SK-MEL-5 (cell line): ENCODE results near the gene SIGLEC12. TPM values are rescaled to one million over a fixed set of nuclear protein-coding genes. Genes with fewer than 3 reads are reported as not detected.
A peak's percentile ranks its signal among the peaks of the same experiment; 100 is the strongest.

Experiments used
- DNase-seq: peaks from one replicate; pipeline ENCODE4 v3.0.0-alpha.2; 2016; ENCODE audit warnings: low read depth, low spot score
- in situ Hi-C: cut with HindIII; loops from 2 replicates; pipeline ENCODE4 v1.10.0; 2016; ENCODE audit warnings: low sequenced_read_pairs, high pct_unique_total_duplicates, low pct_unique_long_range_greater_than_20kb
- total RNA-seq: library from RNA; depleted of rRNA; stranded (reverse); fragments of >200 nt; shearing (Covaris generic); gene quantifications from 2 replicates; pipeline ENCODE4 v1.2.3, GENCODE V29; 2014

The SIGLEC12 gene
- total RNA-seq, 1 experiment from 2014 or later, result not detected

DNA sequence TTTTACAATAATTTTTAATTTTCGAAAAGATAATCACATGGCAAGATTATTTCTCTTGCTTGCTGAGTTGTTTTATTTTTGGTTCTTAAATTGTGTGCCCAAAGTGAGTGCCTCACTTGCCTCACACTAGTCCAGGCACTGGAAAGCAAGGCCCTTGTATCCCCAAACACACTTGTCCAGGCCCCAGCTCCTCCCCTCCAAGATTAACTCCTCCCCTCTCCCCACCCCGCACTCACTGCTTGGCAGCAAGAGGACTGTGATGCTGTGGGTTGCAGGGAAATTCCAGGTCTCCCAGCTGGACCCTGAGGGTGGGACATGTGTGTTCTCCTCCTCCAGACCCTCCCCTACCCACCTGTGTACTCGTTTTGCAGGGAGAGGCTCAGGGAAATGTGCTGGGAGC lies 3.9 kb downstream of the SIGLEC12 start:
- in situ Hi-C loops, result no loop called here
- no peak for DNase-seq

DNA sequence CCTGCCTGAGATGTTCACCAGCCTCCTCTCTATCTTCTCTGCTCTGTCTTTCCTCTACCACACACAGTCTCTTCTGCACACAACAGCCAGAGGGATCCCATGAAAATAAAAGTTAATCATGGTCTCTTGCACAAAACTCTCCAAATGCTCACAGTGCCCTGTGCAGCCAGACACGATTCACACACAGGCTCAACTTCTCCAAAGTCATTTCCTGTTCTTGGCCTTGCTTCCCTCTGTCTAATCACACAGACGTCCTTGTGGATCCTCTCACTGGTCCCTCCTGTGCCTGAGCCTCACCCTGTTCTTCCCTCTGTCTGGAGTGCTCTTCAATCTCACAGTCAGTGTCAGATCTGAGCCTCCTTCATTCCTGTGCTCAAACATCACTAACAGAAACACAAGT lies 7.8 kb downstream of the SIGLEC12 start:
- in situ Hi-C loops, result no loop called here
- no peak for DNase-seq

DNA sequence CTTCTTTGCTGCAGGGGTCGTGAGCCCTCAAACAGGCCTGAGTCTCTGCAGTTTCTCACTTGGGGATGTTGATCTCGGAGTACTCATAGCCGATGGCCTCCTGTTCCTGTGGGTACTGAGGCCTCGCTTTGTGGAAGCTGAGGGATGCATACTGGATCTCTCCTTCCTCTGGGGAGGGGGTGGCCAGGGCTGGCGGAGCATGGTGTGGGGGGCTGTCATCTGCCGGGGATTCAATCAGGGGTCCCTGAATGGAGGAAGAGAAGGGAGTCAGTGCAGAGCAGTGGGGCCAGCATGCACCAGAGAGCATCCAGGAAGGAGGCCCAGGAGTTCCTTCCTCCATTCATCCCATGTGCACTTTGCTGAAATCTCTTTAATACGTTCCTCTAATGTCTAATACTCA lies 10.0 kb downstream of the SIGLEC12 start:
- in situ Hi-C loops, result no loop called here
- no peak for DNase-seq

DNA sequence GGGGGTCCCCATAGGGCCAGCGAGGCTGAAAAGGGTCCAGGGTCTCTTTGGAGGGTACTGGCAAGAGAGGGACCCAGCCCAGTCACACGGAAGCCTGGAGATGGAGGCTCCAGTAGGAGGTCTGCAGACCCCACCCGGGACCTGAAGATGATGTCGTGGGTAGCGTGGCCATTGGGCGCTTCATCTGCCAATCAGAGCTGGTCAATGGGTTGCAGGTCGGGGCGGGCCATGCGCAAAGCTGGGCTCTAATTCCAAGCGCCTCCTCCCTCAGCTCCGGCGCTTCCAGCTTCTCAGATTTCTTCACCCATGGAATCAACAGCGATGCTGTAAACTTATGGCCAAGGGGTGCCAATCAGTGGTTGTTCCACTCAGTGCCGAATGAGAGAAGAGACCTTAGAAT lies 10.9 kb downstream of the SIGLEC12 start:
- in situ Hi-C loops, result no loop called here
- no peak for DNase-seq

DNA sequence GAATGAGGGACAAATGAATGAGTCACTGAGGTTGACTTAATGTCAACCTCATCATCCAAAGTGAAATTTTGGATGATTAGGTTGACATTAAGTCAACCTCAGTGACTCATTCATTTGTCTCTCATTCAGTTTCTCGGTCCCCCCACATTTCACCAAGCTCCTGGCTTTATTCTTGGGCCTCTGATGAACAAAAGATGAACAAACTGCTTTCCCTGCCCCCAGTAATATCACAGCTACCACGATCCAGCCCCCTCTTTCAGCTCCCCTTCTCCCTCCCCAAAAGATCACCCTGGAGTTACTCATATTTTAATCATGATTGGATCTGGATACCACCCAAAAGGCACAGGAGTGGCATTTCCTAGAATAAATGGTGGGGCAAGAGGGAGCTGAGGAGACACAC lies 12.5 kb downstream of the SIGLEC12 start:
- no peak for DNase-seq
- in situ Hi-C loops, result no loop called here

DNA sequence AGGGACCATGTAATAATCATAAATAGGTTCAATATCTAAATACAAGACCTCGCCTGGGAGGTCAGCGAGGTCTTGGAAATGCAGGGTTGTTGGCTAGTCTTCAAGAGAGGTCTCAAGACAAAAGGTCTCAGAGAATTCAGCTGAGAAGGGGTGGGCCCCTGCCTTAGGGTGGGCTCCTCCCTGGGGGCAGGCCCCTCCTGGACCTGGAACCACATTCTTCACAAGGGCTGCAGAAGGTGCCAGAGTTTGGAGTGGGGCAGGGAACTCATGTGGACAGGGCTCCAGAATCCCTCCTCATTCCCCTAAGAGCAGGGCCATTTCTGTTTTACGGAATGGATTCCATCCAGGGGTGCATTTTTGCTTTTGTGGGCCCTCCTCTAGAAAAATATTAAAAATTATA lies 13.1 kb downstream of the SIGLEC12 start:
- in situ Hi-C loops, result no loop called here

DNA sequence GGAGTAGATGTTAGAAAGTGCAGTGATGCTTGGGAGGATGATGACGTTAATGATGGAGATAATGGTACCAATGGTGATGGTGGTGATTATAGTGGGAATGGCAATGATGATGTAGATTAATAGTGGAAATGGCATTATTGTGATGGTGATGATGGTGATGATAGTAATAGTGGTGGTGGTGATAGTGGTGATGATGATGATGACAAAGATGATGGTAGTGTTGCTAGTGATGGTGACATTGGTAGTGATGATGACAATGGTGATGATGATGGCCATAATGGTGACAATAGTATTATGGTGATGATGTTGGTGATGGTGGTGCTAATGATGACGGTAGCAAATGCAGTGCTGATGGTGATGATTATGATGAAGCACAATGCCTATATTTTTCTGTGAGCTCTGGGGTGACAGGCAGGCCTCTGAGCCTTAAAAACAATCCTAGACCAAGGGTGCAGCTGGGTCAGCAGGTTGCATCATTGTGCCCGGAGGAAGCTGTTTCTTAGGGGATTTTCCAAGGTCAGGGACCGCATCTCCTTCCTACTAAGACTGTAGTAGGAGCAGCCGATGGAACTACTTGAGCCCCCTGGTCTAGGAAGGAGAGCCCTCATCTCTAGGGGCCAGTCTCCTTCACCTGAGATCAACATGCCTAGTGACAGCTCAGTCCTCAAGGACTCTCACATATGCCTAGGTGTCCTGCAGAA lies 15.5 kb downstream of the SIGLEC12 start:
- DNase-seq, result no peak
- in situ Hi-C loops, result no loop called here

More for the DNA sequence above, 13.1 kb downstream of the SIGLEC12 start:
- no peak for DNase-seq

DNA sequence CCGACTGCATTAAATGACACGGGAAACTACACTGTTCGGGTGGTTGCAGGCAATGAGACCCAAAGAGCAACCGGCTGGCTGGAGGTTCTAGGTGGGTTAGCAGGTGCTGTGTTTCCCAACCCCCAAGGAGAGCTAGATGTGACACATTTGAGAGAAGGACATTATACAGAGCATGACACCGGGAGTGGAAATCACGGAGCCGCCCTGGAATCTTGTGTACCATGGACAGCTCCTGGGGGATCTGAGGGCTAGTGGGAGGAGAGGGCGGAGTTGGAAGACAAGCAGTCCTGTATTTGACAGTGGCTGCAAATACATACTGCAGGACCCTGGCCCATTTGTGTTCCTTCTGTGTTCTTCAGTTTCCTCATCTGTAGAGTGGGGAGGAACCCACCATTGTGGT lies 21.0 kb downstream of the SIGLEC12 start:
- in situ Hi-C loops, result no loop called here
- DNase-seq, result no peak

DNA sequence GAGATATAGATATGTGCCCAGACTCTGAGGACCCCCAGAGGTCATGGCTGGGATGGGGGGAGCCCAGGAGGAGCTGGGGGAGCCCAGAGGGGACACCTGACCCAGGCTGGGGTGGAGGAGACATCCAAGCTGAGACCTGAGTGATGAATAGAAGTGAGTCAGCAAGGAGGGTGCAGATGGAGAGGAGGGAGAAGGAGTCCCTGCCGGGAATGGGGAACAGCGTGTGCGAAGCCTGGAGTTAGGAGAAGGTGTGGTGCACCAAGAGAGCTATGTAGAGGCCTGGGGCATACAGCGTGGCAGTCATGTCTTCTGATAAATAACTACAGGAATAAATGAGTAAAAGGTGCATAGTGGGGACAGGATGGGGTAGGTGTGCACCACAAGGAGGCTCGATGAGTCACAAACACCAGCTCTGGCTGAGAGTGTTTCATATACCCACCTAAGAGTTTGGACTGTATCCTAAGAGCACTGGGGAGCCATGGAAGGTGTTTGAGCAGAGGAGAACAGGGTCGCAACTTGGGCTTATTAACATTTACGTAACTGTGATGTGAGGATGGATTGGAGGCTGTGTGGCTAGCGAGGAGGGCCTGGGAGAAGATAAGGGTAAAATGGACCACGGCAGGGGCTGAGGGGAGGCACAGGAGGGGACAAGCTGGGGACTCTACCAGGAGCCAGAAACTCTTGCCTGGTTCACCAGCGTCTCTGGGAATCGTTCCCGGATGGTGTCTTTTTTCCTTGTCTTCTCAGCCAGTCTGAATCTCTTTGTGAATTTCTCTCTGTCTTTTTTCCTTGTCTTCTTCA lies 21.9 kb downstream of the SIGLEC12 start:
- no peak for DNase-seq
- in situ Hi-C loops, result no loop called here

DNA sequence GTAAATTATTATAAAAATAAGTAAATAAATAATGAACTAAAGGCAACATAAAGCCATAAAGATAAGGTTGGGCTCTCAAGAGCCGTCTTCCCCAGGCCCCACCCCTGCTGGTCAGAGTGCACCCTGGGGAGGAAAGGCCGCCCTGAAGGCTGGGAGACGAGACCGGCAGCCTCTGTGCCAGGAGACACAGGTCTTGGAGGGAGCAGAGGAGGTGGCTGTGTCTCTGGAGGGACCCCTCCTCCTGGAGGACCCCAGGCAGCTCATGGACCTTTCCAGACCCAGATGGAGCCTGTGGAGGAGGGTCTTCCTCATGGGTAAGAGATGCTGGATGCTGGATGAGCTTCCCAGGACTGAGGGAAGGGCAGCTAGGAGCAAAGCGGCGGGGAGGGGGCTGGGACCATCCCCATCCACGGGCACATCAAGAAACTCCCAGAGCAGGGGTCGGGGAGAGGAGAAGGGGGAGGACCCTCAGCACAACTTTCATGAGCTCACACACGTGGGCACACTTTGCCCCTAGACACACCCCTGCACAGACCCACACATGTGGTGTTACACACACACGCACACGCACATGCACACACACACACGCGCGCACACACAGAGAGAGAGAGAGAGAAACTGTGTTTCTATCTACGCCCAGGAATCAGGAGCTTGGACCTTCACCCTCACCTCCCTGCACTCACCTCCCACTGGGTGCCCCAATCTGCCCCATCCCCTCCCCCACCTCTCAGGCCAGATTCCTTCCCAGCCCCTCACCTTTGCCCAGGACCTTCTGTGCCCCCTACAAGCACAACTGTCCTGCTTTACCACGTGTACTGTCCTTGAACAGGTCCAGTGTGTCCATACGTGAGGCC lies 23.0 kb downstream of the SIGLEC12 start, which contains the start of gene CEACAM18:
Gene CEACAM18 (plus strand): TSS at position 159 of the 854 bp plus-strand sequence.
- in situ Hi-C loops, result no loop called here
- DNase-seq, result no peak

DNA sequence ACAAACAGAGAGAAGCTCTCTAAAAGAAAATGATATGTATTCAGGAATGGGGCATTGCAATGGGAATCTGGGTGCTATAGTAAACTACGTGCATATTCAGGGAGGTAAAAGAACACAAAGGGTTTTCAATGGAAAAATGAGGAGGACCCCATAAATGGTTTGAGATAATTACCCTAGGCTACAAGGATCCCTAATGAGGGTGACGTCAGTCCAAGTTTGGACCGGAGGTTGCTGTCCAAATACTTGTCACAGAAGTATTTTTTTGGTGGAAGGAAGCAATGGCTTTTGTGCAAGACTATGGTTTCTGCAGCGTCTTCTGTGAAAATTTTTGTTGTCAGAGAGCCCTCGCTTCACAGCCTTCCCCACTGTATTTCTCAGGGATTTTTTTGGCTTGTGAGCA lies 24.3 kb downstream of the SIGLEC12 start:
- in situ Hi-C loops, result no loop called here
- no peak for DNase-seq

DNA sequence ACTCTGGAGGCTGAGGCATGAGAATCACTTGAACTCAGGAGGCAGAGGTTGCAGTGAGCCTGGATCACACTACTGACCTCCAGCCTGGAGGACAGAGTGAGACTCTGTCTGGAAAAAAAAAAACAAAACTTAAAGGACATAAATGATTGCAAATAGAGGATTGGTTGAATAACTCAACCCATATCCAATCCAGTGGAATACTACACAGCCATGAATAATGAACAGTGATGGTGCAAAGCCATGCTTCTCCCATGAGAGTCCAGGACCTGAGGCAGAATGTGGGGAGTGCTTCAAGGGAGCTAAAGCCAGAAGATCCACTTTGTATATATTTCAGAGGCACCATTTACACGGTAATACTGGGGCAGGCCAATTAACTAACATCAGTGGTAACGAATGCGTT lies 25.4 kb downstream of the SIGLEC12 start:
- no peak for DNase-seq
- in situ Hi-C loops, result no loop called here

DNA sequence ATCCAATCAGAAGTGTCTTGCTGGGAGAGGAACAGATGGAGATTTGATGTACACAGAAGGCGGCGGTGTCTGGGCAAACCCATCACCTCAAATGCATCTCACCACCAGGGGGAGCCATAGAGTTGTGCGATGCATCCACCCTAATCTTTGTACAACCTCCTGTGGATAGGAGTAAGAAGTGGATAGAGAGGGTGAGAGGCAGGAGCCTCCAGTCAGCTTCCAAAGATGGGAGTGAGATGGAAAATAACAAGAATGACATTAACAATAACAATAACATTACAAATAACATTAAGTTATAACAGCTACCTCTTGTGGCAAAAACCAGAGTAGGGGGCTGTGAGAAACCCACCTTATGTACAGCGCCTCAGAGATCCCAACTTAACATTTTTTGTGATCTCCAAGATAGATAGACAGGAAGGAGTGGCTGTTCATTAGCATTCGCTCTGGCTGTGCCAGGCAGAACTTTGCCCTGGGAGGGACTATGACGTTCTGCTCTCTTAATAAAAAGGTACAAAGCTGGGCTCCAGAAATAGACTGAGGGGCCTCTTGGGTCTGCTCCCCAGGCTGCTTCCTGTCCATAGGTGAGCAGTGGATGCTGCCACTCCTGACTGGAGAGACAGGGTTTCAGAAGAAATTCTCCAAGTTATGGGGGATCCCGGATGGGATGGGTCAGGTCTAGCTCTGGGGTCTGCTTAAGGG lies 28.4 kb downstream of the SIGLEC12 start:
- in situ Hi-C loops, result no loop called here
- DNase-seq, result peak; percentile 77

DNA sequence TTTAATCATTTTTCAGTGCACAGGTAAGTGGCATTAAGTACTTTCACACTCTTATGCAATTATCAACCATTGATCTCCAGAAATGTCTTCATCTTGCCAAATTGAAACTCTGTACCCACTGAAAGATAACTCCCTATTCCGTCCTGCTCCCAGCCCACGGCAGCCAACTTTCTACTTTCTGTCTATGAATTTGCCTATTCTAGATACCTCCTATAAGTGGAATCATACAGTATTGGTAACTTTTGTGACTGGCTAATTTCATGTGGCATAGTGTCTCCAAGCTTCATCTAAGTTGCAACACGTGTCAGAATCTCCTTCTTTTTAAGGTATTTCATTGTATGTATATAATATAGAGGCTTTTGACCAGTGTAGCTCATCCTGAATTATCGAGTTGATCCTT lies 29.0 kb downstream of the SIGLEC12 start:
- in situ Hi-C loops, result no loop called here
- no peak for DNase-seq

DNA sequence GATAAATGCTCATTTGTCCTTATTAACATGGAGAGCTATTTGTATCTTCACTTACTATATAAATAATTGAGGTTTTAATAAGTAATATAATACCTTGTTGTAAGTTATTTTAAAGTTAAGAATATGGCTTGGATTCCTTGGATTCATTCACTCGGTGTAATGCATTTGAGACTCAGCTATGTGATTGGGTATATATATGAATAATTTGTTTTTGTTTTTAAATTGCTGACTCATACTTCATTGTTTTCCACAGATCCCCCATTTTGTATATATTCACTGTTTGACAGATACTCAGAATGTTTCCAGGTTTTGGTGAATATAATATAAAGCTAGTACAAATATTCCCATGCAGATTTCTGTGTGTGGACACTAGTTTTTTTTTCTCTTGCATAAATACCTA lies 30.1 kb downstream of the SIGLEC12 start:
- in situ Hi-C loops, result no loop called here
- DNase-seq, result no peak

DNA sequence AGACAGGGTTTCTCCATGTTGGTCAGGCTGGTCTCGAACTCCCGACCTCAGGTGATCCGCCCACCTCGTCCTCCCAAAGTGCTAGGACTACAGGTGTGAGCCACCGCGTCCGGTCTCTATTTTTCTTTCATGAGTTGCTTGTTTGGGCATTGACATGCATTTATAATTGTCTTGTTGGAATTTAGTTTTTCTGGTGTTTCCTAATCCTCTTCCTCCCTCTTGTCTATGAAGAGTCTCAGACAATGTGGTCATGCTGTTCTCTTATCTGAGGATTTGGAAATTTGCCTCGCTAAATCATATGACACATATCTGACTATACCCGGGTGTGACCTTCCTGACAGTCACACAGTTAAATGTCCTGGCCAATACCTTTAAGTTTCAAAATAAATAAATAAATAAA lies 30.6 kb downstream of the SIGLEC12 start:
- in situ Hi-C loops, result no loop called here
- DNase-seq, result no peak

DNA sequence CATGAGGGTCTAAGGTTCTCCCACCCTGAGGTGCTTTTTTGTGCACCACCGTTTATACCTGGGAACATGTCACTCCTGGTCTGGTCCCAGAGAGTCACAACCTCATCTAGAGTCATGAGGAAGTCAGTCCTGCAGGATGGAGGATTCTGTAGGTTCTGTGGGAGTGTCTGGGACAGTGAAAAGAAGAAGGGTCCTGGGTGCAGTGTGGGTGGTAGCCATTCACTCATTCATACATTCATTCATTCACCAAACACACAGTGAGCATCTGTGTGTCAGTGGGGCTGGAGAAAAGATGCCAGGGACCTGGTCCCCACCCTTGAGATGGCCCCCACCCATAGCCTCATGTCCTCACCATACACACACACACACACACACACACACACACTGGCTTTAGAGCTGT lies 32.0 kb downstream of the SIGLEC12 start:
- in situ Hi-C loops, result no loop called here
- DNase-seq, result no peak

DNA sequence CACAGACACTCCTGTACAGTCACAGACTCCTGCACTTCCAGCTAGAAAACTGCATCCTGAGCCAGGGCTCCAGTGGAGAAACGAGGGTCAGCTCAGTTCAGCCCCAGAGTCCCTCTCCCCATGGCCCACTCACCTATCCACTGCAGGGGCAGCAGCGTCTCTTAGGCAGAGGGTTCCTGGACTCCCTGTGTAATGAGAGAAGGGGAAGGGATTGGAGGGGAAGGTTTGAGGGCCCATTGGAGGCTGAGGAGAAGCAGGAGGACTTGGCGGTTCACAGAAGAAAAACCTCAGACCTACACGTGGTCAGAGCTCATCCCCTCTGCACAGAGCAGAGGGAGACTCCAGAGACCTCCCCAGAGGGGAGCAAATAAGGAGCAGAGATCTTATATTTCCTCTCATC lies 32.4 kb downstream of the SIGLEC12 start:
- in situ Hi-C loops, result no loop called here

More for the DNA sequence above, 32.4 kb downstream of the SIGLEC12 start:
- no peak for DNase-seq
